Mesodermal cell (in vitro differentiated cells): Measurements from ENCODE around the gene MYCBP2.

Source experiments
- H3K27ac ChIP-seq: 2 replicates; pipeline ENCODE4 v1.7.0; 2013; ENCODE audit warnings: mild to moderate bottlenecking, low read depth, low read length, moderate library complexity; ENCODE audit not compliant: severe bottlenecking
- H3K36me3 ChIP-seq: 2 replicates; pipeline ENCODE4 v1.7.1; 2013; ENCODE audit warnings: mild to moderate bottlenecking, low read length, moderate library complexity; ENCODE audit not compliant: control insufficient read depth, insufficient read depth
- H3K4me1 ChIP-seq: one replicate; pipeline ENCODE4 v1.7.1; 2013; ENCODE audit warnings: mild to moderate bottlenecking, low read length; ENCODE audit not compliant: insufficient read depth, control insufficient read depth, poor library complexity, severe bottlenecking
- H3K4me3 ChIP-seq: 2 replicates; pipeline ENCODE4 v1.7.0; 2013; ENCODE audit warnings: low read length, control low read depth, mild to moderate bottlenecking; ENCODE audit not compliant: insufficient read depth, poor library complexity, severe bottlenecking; ENCODE audit errors: extremely low read depth
- H3K9me3 ChIP-seq: 2 replicates; pipeline ENCODE4 v1.7.1; 2013; ENCODE audit warnings: mild to moderate bottlenecking, low read length, moderate library complexity; ENCODE audit not compliant: control insufficient read depth
- WGBS, 2 experiments: methylation state at CpG; one replicate each; pipeline ENCODE4 v1.1.5; 2013; ENCODE audit warnings: missing lambda C conversion rate in 2 of 2; ENCODE audit not compliant: insufficient coverage in 2 of 2; 5-methylcytosine and 5-hydroxymethylcytosine counted together

The MYCBP2 gene

DNA sequence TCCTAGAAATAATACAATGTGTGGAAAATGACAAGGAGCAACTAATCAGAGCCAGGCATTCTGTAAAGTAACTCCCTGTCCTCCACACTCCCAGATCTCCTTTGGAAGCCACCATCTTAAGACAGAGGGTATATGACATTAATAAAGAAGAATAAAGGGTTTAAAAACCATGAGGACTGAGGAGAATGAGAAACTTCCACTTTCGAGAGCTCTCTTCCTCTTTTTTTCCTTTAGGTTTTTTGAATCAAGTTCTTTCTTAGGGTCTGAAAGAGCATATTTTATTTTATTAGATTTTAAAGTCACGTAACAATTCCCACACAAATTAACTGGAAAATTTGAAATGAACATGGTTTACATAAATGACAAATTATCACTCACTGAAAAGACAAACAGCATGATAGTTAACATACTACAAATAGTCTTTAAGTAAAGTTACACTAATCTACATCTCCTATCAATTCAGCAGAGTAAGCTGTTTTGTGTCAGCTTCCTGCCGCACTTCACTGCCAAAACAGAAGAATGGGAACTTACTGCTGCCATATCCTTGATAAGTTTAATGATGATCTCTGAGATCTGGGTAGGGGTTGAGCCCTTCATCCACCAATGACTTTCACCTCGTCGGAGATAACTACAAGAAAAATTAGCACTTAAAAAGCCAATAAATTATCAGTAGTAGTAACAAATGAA lies 261.3 kb downstream of the MYCBP2 start:
- peaks cover 6% of the 10 kb centered on the region for H3K4me1 ChIP-seq
- WGBS, 2 experiments: no CpG with 5 or more reads among the region's 5 CpGs
- no peak overlapping the region for H3K27ac ChIP-seq
- H3K36me3 ChIP-seq: peaks cover 57% of the 10 kb centered on the region
- no peaks in the 10 kb centered on the region for H3K9me3 ChIP-seq
- no peak overlapping the region for H3K4me3 ChIP-seq

- Histone ChIP-seq H3K4me1 (peaks cover 6% of the 10 kb centered on the region), H3K36me3 (peaks cover 42% of the 10 kb centered on the region), H3K4me3 (no peak overlapping the region), H3K9me3 (no peaks in the 10 kb centered on the region), H3K27ac (no peak overlapping the region)
- WGBS, 2 experiments: no CpG with 5 or more reads among the region's 1 CpG
Observed at GRCh38 chr13:77062097-77062496, 264.8 kb downstream of the MYCBP2 start.

GRCh38 chr13:77061362-77061761 lies 265.5 kb downstream of the MYCBP2 start:
- Histone ChIP-seq H3K4me1 (peaks cover 6% of the 10 kb centered on the region), H3K27ac (no peak overlapping the region), H3K4me3 (no peak overlapping the region), H3K36me3 (peaks cover 48% of the 10 kb centered on the region), H3K9me3 (no peaks in the 10 kb centered on the region)
- WGBS, 2 experiments: 100% methylated on average over 1 of the region's 2 CpGs; no CpG with 5 or more reads in 1 of the 2 experiments

DNA sequence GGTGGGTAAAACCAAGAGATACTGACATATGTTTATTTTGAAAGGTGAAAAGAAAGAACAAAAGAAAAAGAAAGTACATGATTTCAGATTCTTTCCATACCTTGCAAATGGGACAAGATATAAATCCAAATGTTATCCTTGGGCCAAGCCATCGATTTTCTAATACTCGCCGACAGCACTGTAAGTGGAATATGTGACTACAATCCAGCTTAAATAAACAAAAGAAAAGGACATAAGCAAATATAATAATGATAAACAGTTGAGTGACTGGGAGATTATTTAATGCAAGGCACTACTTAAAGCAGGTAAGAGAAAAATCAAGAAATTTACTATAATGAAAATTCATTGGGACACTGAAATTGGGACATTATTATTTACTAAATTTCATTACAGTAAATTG lies 270.0 kb downstream of the MYCBP2 start:
- Histone ChIP-seq H3K36me3 (peaks cover 59% of the 10 kb centered on the region), H3K27ac (no peak overlapping the region), H3K4me3 (no peak overlapping the region), H3K9me3 (no peaks in the 10 kb centered on the region), H3K4me1 (no peaks in the 10 kb centered on the region)
- WGBS, 2 experiments: no CpG with 5 or more reads among the region's 3 CpGs

- H3K9me3 ChIP-seq: no peaks in the 10 kb centered on the region
- no peak overlapping the region for H3K4me3 ChIP-seq
- no CpG with 5 or more reads among the region's 3 CpGs for WGBS, 2 experiments
- H3K4me1 ChIP-seq: no peaks in the 10 kb centered on the region
- no peak overlapping the region for H3K27ac ChIP-seq
- H3K36me3 ChIP-seq: peaks cover 60% of the 10 kb centered on the region
Observed at GRCh38 chr13:77056382-77056781, 270.5 kb downstream of the MYCBP2 start.

DNA sequence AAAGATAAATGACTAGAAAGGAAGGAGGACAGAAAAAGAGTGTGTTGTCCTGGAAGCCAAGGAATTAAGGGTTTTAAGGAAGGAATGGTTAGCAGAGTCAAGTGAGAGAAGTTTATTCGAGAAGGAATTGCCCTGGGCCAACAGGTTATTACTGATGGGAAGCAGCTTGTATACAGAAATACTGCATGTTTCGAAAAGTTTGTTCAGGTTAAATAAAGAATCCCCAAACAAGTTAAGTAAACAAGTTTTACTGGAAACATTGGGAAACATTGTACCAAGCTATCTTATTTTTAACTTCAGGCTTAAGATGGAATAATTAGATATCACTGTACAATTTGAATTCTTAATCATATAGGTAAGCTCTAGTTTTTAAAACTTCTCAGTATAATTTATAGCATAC lies 271.7 kb downstream of the MYCBP2 start:
- 100% methylated on average over 1 of the region's 2 CpGs; no CpG with 5 or more reads in 1 of the 2 experiments for WGBS, 2 experiments
- Histone ChIP-seq H3K4me1 (no peaks in the 10 kb centered on the region), H3K36me3 (peaks cover 57% of the 10 kb centered on the region), H3K4me3 (no peak overlapping the region), H3K9me3 (no peaks in the 10 kb centered on the region), H3K27ac (no peak overlapping the region)

DNA sequence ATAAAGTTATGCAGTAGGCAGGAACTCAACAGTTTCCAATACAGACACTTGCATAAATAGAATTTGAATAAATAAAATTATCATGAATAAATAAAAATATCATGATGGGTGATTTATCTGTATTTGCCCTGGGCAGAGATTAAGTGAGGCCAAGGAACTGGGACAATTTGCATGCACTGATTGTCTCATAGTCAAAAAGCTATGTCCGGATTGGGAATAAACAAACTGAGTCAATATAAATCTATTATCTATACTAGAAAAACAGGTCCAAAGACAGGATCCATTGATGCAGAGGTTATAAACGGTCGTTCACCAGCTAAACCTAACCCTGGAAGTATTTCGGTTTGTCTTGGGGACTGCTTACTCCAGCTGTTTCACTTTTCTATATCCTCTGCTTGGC lies 273.7 kb downstream of the MYCBP2 start:
- Histone ChIP-seq H3K4me3 (no peak overlapping the region), H3K4me1 (no peaks in the 10 kb centered on the region), H3K36me3 (peaks cover 74% of the 10 kb centered on the region), H3K27ac (no peak overlapping the region), H3K9me3 (no peaks in the 10 kb centered on the region)
- 96 to 100% methylated on average over 3 of the region's 4 CpGs for WGBS, 2 experiments

- no peaks in the 10 kb centered on the region for H3K9me3 ChIP-seq
- WGBS, 2 experiments: 43 to 77% methylated on average over 2 of the region's 4 CpGs
- H3K27ac ChIP-seq: no peak overlapping the region
- no peak overlapping the region for H3K4me3 ChIP-seq
- H3K36me3 ChIP-seq: peaks cover 63% of the 10 kb centered on the region
- no peaks in the 10 kb centered on the region for H3K4me1 ChIP-seq
Observed at GRCh38 chr13:77048681-77049080, 278.2 kb downstream of the MYCBP2 start.

GRCh38 chr13:77047649-77048343 lies 279.1 kb downstream of the MYCBP2 start:
- 88 to 100% methylated on average over 2 to 5 of the region's 8 CpGs for WGBS, 2 experiments
- Histone ChIP-seq H3K4me1 (no peaks in the 10 kb centered on the region), H3K36me3 (peaks cover 55% of the 10 kb centered on the region), H3K4me3 (no peak overlapping the region), H3K9me3 (no peaks in the 10 kb centered on the region), H3K27ac (no peak overlapping the region)

DNA sequence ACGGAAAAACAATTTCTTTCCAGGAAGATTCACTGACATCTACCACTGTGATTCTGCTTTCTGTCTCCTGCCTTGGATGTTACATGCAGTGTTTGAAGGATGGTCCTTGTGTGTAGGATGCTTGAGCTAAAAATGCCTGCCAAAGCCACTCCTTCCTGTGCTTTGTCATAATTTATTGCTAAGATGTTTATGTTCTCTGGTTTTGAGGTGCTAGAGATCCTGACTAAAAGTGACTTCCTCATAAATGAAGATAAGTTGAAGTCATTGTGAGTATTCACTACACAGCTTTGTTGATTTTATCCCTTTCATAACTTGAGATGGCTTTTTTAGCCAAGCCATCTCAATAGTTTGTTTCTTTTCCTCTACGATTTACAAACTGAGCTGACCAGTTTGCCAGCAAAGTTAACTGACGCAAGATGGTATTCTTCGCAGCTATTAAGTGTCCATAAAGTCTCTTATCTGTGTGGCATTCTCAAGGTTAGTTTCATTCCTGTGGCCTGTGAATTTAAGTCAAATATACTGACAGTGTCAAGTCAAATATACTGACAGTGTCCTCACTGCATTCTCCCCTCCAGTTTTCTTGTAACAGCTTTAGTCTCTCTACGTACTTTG lies 284.2 kb downstream of the MYCBP2 start:
- Histone ChIP-seq H3K27ac (peak overlapping the region; percentile 30), H3K4me1 (peaks cover 3% of the 10 kb centered on the region), H3K36me3 (peaks cover 23% of the 10 kb centered on the region), H3K4me3 (no peak overlapping the region), H3K9me3 (no peaks in the 10 kb centered on the region)
- WGBS, 2 experiments: 98 to 100% methylated on average over 3 to 4 of the region's 5 CpGs

DNA sequence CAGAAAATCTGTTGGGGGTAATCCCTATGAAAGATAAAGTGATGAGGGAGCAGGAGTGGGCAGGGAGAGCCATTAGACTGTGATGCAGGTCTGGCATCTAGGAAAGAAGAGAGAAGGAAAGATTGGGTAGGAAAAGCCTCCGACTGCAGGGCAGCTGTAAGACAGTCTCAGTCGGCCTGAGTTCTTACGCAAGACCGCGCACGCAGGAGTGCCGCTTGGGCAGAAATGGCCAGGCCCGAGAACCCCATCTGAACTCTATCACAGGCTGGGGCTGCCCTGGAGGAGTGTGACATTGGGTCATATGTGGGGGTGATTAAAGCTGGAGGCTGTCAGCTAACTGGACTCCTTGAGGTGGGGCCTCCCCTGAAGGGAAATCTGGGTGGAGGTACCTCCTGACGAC lies 286.1 kb downstream of the MYCBP2 start:
- H3K36me3 ChIP-seq: peaks cover 14% of the 10 kb centered on the region
- H3K4me3 ChIP-seq: no peak overlapping the region
- peaks cover 3% of the 10 kb centered on the region for H3K4me1 ChIP-seq
- no peak overlapping the region for H3K27ac ChIP-seq
- no peaks in the 10 kb centered on the region for H3K9me3 ChIP-seq
- WGBS, 2 experiments: 90 to 93% methylated on average over 3 to 9 of the region's 9 CpGs
